GM18505 (cell line): ENCODE measurements around the gene DIAPH2.
A peak's percentile ranks its signal among the peaks of the same experiment; 100 is the strongest.
"Not testable (repeated sequence)": the region's sequence is repeated elsewhere in the genome, so short reads cannot be mapped to it uniquely, and the experiment has no call there.

Experiments
- ATAC-seq: cut with Tn5 transposase; IDR thresholded peaks from one replicate; pipeline ENCODE4 v1.9.1; 2021; ENCODE audit not compliant: unreplicated experiment
- POLR2A ChIP-seq: IDR thresholded peaks from 4 replicates; pipeline ENCODE4 v1.6.1; 2011; ENCODE audit warnings: borderline replicate concordance; ENCODE audit not compliant: insufficient read depth, insufficient read length; ENCODE audit errors: extremely low read depth

The DIAPH2 gene

DNA sequence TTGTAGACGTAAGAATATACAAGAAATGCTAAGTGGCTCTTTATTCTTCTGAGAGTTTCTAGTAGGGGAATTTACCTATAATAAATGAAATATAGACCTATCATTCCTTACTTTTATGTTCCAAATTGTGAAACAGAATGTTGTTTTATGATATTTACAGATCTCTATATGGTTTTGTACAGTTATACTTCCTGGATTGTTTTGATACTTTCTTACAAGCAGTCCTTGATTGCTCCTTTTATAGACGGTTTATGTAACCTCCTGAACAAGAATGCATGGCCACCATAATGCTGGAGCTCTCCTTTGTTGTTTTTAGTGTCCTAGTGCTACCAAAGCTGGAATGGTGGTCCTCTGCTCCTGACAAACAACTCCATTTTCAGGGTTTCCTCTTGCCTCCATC lies 107.4 kb downstream of the DIAPH2 start:
- TF ChIP-seq POLR2A, result no peak
- ATAC-seq, result no peak

DNA sequence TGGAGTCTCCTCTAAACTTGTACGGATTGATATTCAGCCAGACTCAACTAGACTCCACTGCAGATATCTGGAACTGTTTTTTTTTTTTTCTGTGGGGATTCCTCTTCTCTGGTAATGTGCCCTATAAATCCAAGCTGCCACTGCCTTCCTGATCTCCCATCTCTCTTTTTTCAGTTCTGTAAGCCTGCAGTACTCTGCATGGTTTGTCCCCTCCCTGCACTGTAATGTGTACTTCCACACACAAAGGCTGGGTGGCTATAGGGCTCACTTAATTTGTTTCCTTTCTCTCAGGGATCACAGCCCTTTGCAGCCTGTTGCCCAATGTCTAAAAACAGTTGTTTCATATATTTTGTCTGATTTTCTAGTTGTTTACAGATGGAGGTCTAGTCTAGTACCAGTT lies 114.3 kb downstream of the DIAPH2 start:
- TF ChIP-seq POLR2A, result no peak
- no peak for ATAC-seq

DNA sequence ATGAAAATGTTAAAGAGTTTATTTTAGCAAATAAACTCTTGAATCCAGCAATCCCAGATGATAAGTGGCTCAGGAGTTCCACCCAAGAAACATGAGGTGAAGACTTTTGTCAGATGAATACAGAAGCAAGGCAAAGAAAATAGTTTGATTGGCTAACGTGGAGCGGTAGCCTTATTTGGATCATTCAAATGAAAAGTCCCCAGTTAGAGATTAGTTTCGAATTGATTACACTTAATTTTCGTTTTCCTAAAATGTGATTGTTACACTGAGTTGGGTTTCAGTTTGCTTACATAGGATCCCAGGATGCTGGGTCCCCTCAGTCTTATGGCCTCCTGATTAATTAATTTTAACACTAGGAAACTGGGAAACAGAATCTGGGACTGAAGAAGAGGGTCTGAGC lies 122.7 kb downstream of the DIAPH2 start:
- no peak for TF ChIP-seq POLR2A

DNA sequence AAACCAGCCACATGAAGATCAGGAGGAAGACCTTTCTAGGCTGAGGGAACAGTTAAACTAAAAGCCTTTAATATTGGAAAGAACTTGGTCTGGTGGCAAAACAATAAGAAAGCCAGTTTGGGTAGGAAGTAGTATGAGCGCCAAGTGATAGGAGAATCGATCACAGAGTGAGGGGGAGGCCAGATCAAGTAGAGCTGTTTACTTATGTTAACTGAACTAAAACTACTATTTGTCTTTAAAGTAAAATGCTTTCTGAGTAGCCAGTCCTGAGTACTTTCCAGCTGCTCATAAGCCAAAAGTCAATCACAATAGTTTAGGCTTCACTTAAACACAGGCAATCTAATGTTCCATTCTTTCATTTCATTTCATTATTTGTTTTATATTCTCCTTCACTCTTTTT lies 136.3 kb downstream of the DIAPH2 start:
- no peak for ATAC-seq
- TF ChIP-seq POLR2A, result no peak

More for the DNA sequence above, 122.7 kb downstream of the DIAPH2 start:
- no peak for ATAC-seq

DNA sequence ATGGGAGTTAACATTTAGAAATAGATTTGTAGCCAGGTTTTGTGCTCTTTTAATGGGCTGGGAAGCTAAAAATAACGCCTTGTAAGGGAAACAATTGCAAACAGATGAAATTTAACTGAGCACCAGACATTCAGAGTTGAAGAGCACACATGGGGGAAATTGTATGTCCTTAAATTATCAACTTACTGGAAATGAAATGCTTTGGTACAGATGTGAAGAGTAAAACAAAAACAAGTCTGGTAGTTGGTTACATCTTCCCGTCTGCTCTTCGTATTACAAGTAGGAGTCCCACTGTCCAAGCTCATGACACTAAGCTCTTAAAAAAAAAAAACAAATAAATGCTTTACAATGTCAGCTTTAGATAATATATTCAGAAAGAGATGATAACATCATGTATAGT lies 139.5 kb downstream of the DIAPH2 start:
- ATAC-seq, result no peak
- TF ChIP-seq POLR2A, result no peak

DNA sequence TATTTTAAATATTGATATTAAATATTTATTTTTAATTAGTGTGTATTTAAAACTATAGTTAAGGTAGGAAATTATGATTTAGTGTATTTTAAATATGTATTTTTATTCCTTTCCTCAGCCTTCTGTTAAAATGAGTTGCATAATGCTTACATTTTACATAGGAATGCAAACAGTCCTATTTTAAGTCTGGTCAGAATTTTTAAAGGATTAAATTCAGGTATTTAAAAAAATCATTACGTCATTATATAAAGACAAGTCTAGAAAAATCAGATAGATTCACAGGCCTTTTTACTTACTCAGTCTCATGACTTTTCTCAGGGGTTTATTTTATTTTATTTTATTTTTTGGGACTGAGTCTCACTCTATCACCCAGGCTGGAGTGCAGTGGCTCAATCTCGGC lies 148.7 kb downstream of the DIAPH2 start:
- no peak for TF ChIP-seq POLR2A
- ATAC-seq, result no peak

DNA sequence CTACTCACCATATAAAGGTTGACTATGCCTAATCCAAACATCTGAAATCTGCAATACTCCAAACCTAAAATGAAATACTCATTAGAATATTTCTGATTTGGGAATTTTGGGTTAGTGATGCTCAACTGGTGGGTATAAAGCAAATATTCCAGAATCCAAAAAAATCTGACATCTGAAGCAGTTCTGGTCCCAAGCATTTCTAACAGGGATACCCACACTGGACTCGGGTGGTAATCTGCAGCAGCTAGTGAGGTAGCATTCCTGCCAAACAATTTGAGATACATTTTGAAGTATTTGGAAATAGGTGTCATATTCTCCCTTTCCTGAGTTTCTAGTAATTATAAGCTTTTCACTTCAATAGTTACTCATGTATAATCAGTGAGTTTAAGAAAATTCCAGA lies 149.5 kb downstream of the DIAPH2 start:
- TF ChIP-seq POLR2A, result no peak
- no peak for ATAC-seq

DNA sequence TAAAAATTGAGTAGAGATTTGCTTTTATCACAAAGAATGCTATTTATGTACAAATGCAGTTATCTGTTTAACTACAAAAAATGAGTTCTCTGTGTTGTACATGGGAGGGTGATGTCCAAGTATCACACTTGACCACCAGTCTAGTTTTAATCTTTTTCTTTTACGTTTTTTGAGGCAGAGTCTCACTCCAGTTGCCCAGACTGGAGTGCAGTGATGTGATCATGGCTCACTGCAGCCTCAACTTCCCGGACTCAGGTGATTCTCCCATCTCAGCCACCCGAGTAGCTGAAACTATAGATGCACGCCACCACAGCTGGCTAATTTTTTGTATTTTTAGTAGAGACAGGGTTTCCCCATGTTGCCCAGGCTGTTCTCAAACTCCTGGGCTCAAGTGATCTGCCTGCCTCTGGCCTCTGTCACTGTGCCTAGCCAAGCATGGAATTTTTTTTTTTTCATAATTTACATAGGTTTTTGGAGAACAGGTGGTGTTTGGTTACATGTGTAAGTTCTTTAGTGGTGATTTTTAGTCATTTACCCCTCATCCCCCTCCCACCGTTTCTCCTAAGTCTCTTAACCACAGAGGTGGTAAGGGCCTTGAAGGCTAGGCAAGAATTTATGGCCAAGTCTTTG lies 151.1 kb downstream of the DIAPH2 start:
- ATAC-seq, result peak; percentile 82

DNA sequence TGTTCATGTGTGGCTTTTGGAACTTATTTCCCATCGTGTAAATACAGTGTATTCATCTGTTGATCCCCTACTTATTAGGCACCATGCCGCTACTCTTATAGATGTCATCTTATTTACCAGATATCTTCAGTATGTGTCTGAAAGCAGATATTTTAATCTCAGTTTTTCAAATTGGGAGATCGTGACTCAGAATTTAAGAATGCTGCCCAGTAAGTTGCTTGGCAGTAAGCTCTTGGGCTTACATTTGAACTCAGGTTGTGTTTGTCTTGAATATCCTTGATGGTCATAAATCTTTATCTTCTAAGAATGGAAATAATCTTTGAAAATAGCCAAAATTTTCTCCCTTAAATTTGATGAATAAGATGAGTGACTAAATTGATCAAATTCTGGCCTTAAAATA lies 153.2 kb downstream of the DIAPH2 start:
- TF ChIP-seq POLR2A, result no peak
- no peak for ATAC-seq

More for the DNA sequence above, 151.1 kb downstream of the DIAPH2 start:
- no peak for TF ChIP-seq POLR2A

DNA sequence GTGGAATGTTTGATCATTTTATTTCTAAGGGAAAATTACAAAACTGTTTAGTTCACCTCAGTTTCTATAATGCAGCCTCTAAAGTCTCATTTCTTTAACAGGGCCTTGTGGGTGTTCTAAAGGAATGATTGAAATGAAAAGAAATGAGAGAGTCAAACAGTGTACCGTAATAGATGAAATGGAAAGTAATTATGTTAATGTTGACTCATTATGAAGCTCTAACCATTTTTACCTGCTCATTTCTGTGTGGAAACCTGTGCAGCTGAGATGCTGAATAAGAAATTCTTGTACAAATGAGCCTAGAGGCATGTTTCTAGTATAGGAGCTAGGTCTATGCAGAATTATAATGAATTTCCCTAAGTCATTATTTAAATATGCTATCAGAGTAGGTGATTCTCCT lies 153.9 kb downstream of the DIAPH2 start:
- no peak for ATAC-seq
- no peak for TF ChIP-seq POLR2A

DNA sequence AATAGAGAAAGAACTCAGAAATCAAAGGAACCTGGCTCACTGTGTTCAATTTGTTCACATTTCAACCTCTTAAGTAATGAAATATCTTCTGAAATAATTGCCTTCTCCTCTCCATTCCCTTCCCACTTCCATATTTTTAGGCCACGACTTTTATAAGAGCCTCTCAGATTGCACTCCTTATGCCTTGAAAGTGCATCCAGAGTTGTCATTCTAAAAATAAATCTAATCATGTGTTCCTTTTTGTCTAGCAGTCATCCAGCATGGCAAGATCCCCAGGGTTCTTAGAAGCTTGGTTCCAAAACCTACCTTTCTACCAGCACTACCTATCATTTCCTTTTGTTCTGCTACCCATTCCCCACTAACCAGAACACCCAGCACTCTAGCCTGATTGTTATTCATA lies 156.7 kb downstream of the DIAPH2 start:
- no peak for TF ChIP-seq POLR2A
- no peak for ATAC-seq

DNA sequence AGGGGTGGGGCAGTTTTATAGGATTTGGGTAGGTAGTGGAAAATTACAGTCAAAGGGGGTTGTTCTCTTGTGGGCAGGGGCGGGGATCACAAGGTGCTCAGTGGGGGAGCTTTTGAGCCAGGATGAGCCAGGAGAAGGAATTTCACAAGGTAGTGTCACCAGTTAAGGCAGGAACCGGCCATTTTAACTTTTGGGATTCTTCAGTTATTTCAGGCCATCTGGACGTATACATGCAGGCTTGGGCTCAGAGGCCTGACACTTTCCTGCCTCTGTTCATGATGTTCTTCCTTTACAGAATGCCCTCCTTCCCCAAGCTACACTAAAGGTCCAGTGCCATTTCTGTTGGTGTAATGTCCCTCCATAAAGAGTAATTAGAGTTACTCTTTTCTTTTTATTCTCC lies 157.2 kb downstream of the DIAPH2 start:
- not testable (repeated sequence) for ATAC-seq

DNA sequence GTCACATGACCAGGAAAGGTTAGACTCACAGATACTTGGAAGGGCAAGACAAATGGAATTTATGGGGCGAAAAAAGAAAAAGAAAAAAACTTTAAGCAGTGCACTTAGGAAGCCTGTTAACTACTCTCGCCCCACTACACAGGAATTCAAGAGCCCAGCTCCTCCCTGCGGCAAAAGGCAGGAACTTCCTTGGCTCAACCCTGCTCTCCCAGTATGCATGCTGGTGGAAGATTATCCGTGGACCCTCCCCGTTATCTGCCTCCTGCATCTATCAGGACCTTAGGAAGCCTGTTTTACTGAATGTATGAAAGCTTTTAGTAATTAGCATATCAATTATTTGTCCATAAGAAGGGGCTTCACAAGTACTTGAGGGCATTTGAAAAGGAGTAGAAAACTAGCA lies 158.9 kb downstream of the DIAPH2 start:
- no peak for TF ChIP-seq POLR2A
- no peak for ATAC-seq

DNA sequence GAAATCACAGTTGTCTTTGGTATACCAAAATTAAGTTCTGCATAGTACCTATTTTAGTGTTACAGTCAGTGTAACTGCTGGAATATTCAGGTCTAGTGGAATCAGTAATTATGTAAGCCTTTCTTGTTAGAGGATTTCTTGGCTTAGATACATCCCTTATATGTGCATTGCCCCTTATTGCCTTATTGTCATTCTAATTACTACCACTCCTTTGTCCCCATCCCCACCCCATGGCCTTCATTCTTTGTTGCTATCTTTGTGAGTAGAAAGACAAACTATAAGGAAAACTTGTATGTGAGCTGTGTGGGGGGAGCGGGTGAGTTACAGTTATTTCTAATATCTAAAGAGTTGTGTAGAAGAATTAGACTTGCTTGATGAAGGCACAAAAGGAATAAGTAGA lies 162.2 kb downstream of the DIAPH2 start:
- no peak for ATAC-seq
- TF ChIP-seq POLR2A, result no peak

DNA sequence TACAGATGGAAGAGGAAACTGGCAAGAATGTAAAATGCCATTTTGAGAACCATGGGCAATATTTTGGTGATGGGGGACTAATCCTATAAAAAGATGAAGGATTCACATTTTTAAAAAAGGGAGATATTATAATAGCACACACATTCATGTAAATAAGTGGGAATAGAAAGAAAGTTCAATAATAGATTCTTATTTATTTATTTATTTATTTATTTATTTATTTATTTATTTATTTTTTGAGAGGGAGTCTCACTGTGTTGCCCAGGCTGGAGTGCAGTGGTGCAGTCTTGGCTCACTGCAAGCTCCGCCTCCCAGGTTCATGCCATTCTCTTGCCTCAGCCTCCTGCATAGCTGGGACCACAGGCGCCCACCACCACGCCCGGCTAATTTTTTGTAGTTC lies 174.8 kb downstream of the DIAPH2 start:
- not testable (repeated sequence) for ATAC-seq
